B cell (primary cell): ENCODE measurements around the gene RHCE. TPM values are rescaled to one million over a fixed set of nuclear protein-coding genes. Genes with fewer than 3 reads are reported as not detected.
"Not testable (repeated sequence)": the region's sequence is repeated elsewhere in the genome, so short reads cannot be mapped to it uniquely, and the experiment has no call there.

Source experiments
- ATAC-seq: fragments of 200-7000 bp; cut with Tn5 transposase; one replicate; pipeline ENCODE4 v1.10.0; 2021; ENCODE audit warnings: low read depth, mild to moderate bottlenecking, moderate number of reproducible peaks, moderate library complexity
- CTCF ChIA-PET: fragments of 350-600 bp; sonication (Branson Sonifier 250); formaldehyde crosslinking; loops from one replicate; lab custom pipeline; 2021; ENCODE audit warnings: antibody characterized with exemption, inconsistent platforms; lab: Charles Lee
- POLR2A ChIA-PET: fragments of 350-600 bp; sonication (Branson Sonifier 250); formaldehyde crosslinking; loops from one replicate; lab custom pipeline; 2021; ENCODE audit warnings: antibody characterized with exemption; lab: Charles Lee
- DNase-seq: peaks from one replicate; pipeline ENCODE4 v3.0.0; 2013
- H2AFZ ChIP-seq: 2 replicates; pipeline ENCODE4 v1.6.1; 2012; ENCODE audit warnings: mild to moderate bottlenecking, low read depth, low read length; ENCODE audit not compliant: insufficient read depth, poor library complexity, severe bottlenecking
- H3K27ac ChIP-seq, 2 donors: 1 replicate in 1 of 2; 2 replicates in 1 of 2; pipeline ENCODE4 v1.5.1; 2012 to 2013; ENCODE audit warnings: low read length in 2 of 2, mild to moderate bottlenecking in 2 of 2, moderate library complexity in 1 of 2
- H3K27me3 ChIP-seq, 4 experiments: fragments of 200-600 bp in 1 of 4; sonication (generic) in 1 of 4; replicated peaks in 1 of 4; 1 replicate in 2 of 4; 2 replicates in 2 of 4; pipeline versions ENCODE4 v1.6.1 to v1.7.0; 2013 to 2016; ENCODE audit warnings: low read length in 3 of 4, mild to moderate bottlenecking in 2 of 4, mixed read lengths in 1 of 4, moderate library complexity in 1 of 4; ENCODE audit not compliant: insufficient read depth in 4 of 4, control insufficient read depth in 3 of 4; ENCODE audit errors: control extremely low read depth in 1 of 4
- H3K36me3 ChIP-seq, 2 experiments: replicated peaks in 1 of 2; 1 replicate in 1 of 2; 2 replicates in 1 of 2; pipeline versions ENCODE4 v1.6.1 to v1.7.1; 2013; ENCODE audit warnings: low read length in 1 of 2; ENCODE audit not compliant: insufficient read depth in 2 of 2, control insufficient read depth in 1 of 2; ENCODE audit errors: control extremely low read depth in 1 of 2, extremely low read depth in 1 of 2
- H3K4me1 ChIP-seq, 2 donors: fragments of 200-600 bp in 1 of 2; sonication (generic) in 1 of 2; 1 replicate in 1 of 2; 2 replicates in 1 of 2; pipeline versions ENCODE4 v1.5.1 to v1.6.1; 2013 to 2017; ENCODE audit warnings: low read length in 2 of 2; ENCODE audit not compliant: control insufficient read depth in 2 of 2, insufficient read depth in 2 of 2
- H3K4me2 ChIP-seq: replicated peaks from 2 replicates; pipeline ENCODE3; 2012; ENCODE audit warnings: mild to moderate bottlenecking, low read depth, low read length; ENCODE audit not compliant: poor library complexity, severe bottlenecking
- H3K4me3 ChIP-seq, 5 experiments: fragments of 200-600 bp in 1 of 5; sonication (generic) in 1 of 5; 1 replicate in 3 of 5; 2 replicates in 2 of 5; pipeline versions ENCODE4 v1.5.1 to v1.7.0; 2011 to 2016; ENCODE audit warnings: low read length in 4 of 5, mild to moderate bottlenecking in 4 of 5, low read depth in 2 of 5, control low read depth in 1 of 5, moderate library complexity in 1 of 5; ENCODE audit not compliant: insufficient read depth in 1 of 5; ENCODE audit errors: control extremely low read depth in 1 of 5, extremely low read depth in 1 of 5
- H3K79me2 ChIP-seq: fragments of 200-600 bp; sonication (generic); one replicate; pipeline ENCODE4 v1.6.0; 2016; ENCODE audit warnings: low read length; ENCODE audit not compliant: control insufficient read depth, insufficient read depth
- H3K9ac ChIP-seq: fragments of 200-600 bp; sonication (generic); 2 replicates; pipeline ENCODE4 v1.6.1; 2017; ENCODE audit warnings: mild to moderate bottlenecking, low read length, moderate library complexity
- H3K9me3 ChIP-seq, 3 donors: one replicate each; pipeline versions ENCODE4 v1.6.1 to v1.7.1; 2013; ENCODE audit warnings: low read length in 2 of 3; ENCODE audit not compliant: control insufficient read depth in 2 of 3, insufficient read depth in 1 of 3; ENCODE audit errors: control extremely low read depth in 1 of 3
- H4K20me1 ChIP-seq: 2 replicates; pipeline ENCODE4 v1.6.0; 2012; ENCODE audit warnings: mild to moderate bottlenecking, low read length; ENCODE audit not compliant: insufficient read depth, control insufficient read depth, poor library complexity, severe bottlenecking
- H3K27ac Mint-ChIP-seq: one replicate; pipeline ENCODE4 v1.8.0; 2021; ENCODE audit warnings: mixed read lengths
- H3K27me3 Mint-ChIP-seq: one replicate; pipeline ENCODE4 v1.8.0; 2021; ENCODE audit warnings: mixed read lengths
- H3K4me1 Mint-ChIP-seq: one replicate; pipeline ENCODE4 v1.8.0; 2021; ENCODE audit warnings: mixed read lengths
- H3K4me3 Mint-ChIP-seq: one replicate; pipeline ENCODE4 v1.8.0; 2021; ENCODE audit warnings: mixed read lengths
- H3K9me3 Mint-ChIP-seq: one replicate; pipeline ENCODE4 v1.8.0; 2022; ENCODE audit warnings: mixed read lengths; ENCODE audit not compliant: insufficient read depth
- EZH2 ChIP-seq: IDR thresholded peaks from 2 replicates; pipeline ENCODE4 v1.6.1; 2012; ENCODE audit warnings: borderline replicate concordance, low read depth, mild to moderate bottlenecking, moderate library complexity, low read length; ENCODE audit not compliant: insufficient read depth, poor library complexity, severe bottlenecking
- WGBS: methylation state at CpG from one replicate; pipeline ENCODE4 v1.1.5; 2013; ENCODE audit warnings: missing lambda C conversion rate; ENCODE audit not compliant: insufficient coverage; 5-methylcytosine and 5-hydroxymethylcytosine counted together
- intact Hi-C: fragments of 100-400 bp; cut with micrococcal nuclease; formaldehyde crosslinking; loops from one replicate; pipeline ENCODE4 v1.10.0; 2022
- polyA plus RNA-seq: library from polyadenylated mRNA; depleted of rRNA; stranded (reverse); fragments of >200 nt; gene quantifications from 2 replicates; pipeline ENCODE4 v1.2.3, GENCODE V29; 2012
- total RNA-seq, 2 donors: library from RNA; stranded (reverse); fragments of 120-200 nt in 1 of 2; gene quantifications; 1 replicate in 1 of 2; 2 replicates in 1 of 2; pipeline versions ENCODE4 v1.2.3 to v1.2.4, GENCODE V29; 2013 to 2022
- TF ChIP-seq, protein P1 (sequence below): fragments of 200-600 bp; IDR thresholded peaks from one replicate; pipeline ENCODE4 v1.8.0; 2022; ENCODE audit warnings: antibody characterized with exemption, mild to moderate bottlenecking

The RHCE gene
- total and polyA plus RNA-seq, 2 donors (not counting 1 experiment from before 2014, with no cell fraction given): 0.28 TPM; not detected in 1

DNA sequence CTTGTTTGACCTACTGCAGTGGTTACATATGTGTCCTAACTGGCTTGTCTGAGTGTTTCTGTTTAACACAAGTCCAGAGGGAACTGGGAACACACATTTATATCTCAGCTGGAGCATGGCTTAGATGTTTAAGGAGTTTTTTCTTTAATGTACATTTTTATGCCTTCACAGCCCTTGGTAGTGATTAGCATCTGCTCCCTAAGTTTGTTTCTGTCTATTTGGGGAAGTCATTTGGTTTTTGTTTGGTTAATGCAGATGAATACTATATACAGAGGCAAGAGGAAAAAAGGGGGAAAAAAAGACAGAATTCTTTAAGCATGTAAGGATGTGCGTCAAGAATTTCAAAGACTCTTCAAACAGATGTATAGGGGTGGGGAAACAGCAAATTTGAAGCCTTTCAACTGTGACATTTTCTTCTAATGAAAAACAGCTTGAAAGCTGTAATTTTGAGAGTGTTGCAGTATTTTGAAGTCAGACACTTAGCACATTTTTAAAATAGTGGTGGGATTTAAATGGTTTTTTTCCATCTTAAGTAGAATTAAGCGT lies 25.4 kb upstream of the RHCE start:
- no peak overlapping the region for H3K27ac ChIP-seq
- no peak overlapping the region for H2AFZ ChIP-seq
- no peaks in the 10 kb centered on the region for H3K9me3 Mint-ChIP-seq
- H3K4me2 ChIP-seq: no peak overlapping the region
- no peak overlapping the region for H3K4me3 ChIP-seq
- H3K4me1 Mint-ChIP-seq: peaks cover 25% of the 10 kb centered on the region
- peaks cover 0 to 3% of the 10 kb centered on the region in 2 donors for H3K4me1 ChIP-seq
- POLR2A ChIA-PET: interaction anchor here (0.6 kb wide), 1 partner anchor 502 kb away, joined by 6 read pairs; no protein-coding TSS in a partner anchor
- no peak overlapping the region for H3K9ac ChIP-seq
- H4K20me1 ChIP-seq: peaks cover 50% of the 10 kb centered on the region
- intact Hi-C loops: no loop called here
- no peaks in the 10 kb centered on the region for H3K9me3 ChIP-seq
- no peaks in the 10 kb centered on the region for H3K27me3 ChIP-seq
- peak overlapping the region; percentile 3 for H3K27ac Mint-ChIP-seq
- no peak for TF ChIP-seq EZH2
- TF ChIP-seq, protein P1, sequence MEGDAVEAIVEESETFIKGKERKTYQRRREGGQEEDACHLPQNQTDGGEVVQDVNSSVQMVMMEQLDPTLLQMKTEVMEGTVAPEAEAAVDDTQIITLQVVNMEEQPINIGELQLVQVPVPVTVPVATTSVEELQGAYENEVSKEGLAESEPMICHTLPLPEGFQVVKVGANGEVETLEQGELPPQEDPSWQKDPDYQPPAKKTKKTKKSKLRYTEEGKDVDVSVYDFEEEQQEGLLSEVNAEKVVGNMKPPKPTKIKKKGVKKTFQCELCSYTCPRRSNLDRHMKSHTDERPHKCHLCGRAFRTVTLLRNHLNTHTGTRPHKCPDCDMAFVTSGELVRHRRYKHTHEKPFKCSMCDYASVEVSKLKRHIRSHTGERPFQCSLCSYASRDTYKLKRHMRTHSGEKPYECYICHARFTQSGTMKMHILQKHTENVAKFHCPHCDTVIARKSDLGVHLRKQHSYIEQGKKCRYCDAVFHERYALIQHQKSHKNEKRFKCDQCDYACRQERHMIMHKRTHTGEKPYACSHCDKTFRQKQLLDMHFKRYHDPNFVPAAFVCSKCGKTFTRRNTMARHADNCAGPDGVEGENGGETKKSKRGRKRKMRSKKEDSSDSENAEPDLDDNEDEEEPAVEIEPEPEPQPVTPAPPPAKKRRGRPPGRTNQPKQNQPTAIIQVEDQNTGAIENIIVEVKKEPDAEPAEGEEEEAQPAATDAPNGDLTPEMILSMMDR: no peak
- no peak for ATAC-seq
- no CpG with 5 or more reads among the region's 2 CpGs for WGBS
- CTCF ChIA-PET: interaction anchor here (0.6 kb wide), 1 partner anchor 34 kb away, joined by 3 read pairs; no protein-coding TSS in a partner anchor
- peaks cover 2 to 18% of the 10 kb centered on the region in 2 experiments for H3K36me3 ChIP-seq
- H3K27me3 Mint-ChIP-seq: no peaks in the 10 kb centered on the region
- peaks cover 55% of the 10 kb centered on the region for H3K79me2 ChIP-seq
- no peak for DNase-seq
- no peak overlapping the region for H3K4me3 Mint-ChIP-seq

DNA sequence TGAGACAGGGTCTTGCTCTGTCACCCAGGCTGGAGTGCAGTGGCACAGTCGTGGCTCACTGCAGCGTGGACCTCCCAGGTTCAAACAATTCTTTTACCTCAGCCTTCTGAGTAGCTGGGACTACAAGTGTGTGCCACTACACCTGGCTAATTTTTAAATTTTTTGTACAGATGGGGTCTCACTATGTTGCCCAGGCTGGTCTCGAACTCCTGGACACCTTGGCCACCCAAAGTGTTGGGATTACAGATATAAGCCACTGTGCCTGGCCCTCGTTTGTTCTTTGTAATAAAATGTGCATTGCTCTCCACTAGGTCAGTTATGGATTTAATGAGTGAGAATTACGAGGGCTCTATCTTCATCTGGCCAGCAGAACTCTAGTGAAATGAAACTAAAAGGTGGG lies 24.0 kb upstream of the RHCE start:
- H4K20me1 ChIP-seq: peaks cover 61% of the 10 kb centered on the region
- POLR2A ChIA-PET, H2AFZ ChIP-seq, H3K4me2 ChIP-seq, H3K9me3 Mint-ChIP-seq, intact Hi-C loops, H3K9ac ChIP-seq, H3K27me3 ChIP-seq, DNase-seq, H3K4me1 ChIP-seq, H3K27me3 Mint-ChIP-seq, H3K4me3 Mint-ChIP-seq, ATAC-seq, H3K4me3 ChIP-seq, H3K27ac Mint-ChIP-seq, H3K27ac ChIP-seq, H3K9me3 ChIP-seq, CTCF ChIA-PET: not testable (repeated sequence)
- peaks cover 70% of the 10 kb centered on the region for H3K79me2 ChIP-seq
- 93% methylated on average over 5 of the region's 5 CpGs for WGBS
- peaks cover 2 to 18% of the 10 kb centered on the region in 2 experiments for H3K36me3 ChIP-seq
- peaks cover 25% of the 10 kb centered on the region for H3K4me1 Mint-ChIP-seq
